Measurements from ENCODE around the gene COCH.
"Not testable (repeated sequence)": the region's sequence is repeated elsewhere in the genome, so short reads cannot be mapped to it uniquely, and the experiment has no call there.

The COCH gene

DNA sequence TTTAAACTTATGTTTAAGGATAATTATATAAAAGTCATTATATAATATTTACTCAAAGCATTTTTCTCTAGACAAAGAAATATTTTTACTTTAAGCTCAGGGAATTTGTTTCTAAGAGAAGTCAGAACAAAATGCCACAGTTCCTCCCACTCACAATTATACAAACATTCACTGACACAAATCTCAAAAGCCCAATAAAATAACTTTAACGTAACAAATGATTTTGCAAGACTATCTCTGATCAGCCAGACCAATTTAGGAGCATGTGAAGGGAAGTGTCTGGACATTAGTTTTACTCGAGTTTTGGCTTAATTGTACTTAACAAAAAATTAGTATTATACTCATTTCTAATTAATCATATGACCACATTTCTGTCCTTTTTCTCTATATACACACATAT lies 41.2 kb downstream of the COCH start:
- peaks cover 4% of the 10 kb centered on the region for H3K36me3 ChIP-seq (ENCODE audit: control insufficient read depth, insufficient read depth, low read length)
- no peak for DNase-seq (ENCODE audit: extremely low read depth, insufficient read length)
- H3K4me3 ChIP-seq (replicated peaks; ENCODE audit: low read depth, low read length) = no peak overlapping the region
- H3K27me3 ChIP-seq (replicated peaks; ENCODE audit: control insufficient read depth, insufficient read depth, low read length) = no peaks in the 10 kb centered on the region
- TF ChIP-seq CTCF (IDR thresholded peaks at IDR 0.05; ENCODE audit: insufficient read depth, low read length, poor library complexity, severe bottlenecking) = no peak

GRCh38 chr14:30921305-30921704 lies 46.9 kb downstream of the COCH start:
- DNase-seq (ENCODE audit: extremely low read depth, insufficient read length) = no peak
- no peak for TF ChIP-seq CTCF (IDR thresholded peaks at IDR 0.05; ENCODE audit: insufficient read depth, low read length, poor library complexity, severe bottlenecking)
- no peak overlapping the region for H3K4me3 ChIP-seq (replicated peaks; ENCODE audit: low read depth, low read length)

DNA sequence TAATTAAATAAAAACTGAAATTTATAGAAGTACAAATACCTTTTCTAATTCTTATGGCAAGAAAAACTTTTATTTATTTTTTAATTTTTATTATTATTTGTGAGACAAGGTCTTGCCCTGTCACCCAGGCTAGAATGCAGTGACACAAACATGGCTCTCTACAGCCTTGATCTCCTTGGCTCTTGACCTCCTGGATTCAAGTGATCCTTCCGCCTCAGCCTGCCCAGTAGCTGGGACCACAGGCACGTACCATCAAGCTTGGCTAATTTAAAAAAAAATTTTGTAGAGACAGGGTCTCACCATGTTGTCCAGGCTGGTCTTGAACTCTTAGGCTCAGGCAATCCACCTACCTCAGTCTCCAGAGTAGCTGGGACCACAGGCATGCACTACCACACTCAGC lies 47.4 kb downstream of the COCH start:
- DNase-seq (ENCODE audit: extremely low read depth, insufficient read length) = no peak
- no peaks in the 10 kb centered on the region; the same call in 1 of the 2 replicates for H3K36me3 ChIP-seq (ENCODE audit: control insufficient read depth, insufficient read depth, low read length)
- no peak for TF ChIP-seq CTCF (IDR thresholded peaks at IDR 0.05; ENCODE audit: insufficient read depth, low read length, poor library complexity, severe bottlenecking)
- H3K27me3 ChIP-seq (replicated peaks; ENCODE audit: control insufficient read depth, insufficient read depth, low read length) = no peaks in the 10 kb centered on the region
- H3K4me3 ChIP-seq (replicated peaks; ENCODE audit: low read depth, low read length) = no peak overlapping the region

More at GRCh38 chr14:30921305-30921704, 46.9 kb downstream of the COCH start:
- H3K36me3 ChIP-seq (ENCODE audit: control insufficient read depth, insufficient read depth, low read length) = no peaks in the 10 kb centered on the region; the same call in 1 of the 2 replicates
- no peaks in the 10 kb centered on the region for H3K27me3 ChIP-seq (replicated peaks; ENCODE audit: control insufficient read depth, insufficient read depth, low read length)

DNA sequence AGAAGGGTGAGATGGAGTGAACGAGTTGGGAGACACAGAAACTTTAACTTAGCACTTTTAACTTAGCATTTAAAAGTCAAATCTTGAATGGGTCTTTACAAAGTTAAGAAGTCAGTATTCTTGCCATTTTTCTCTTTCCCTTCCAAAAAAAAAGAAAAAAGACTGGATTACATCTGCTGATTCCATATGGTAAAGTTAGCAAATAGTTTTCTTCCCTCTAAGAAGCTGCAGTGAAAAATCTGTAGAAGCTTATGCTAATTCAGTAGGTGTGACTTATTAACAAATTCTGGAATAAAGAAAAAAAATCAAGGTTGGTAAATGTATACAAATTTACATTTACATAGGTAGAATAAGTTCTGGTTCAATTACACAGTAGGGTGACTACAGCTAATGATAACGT lies 50.9 kb downstream of the COCH start:
- Histone ChIP-seq H3K27me3 (replicated peaks; ENCODE audit: control insufficient read depth, insufficient read depth, low read length) (no peaks in the 10 kb centered on the region), H3K36me3 (ENCODE audit: control insufficient read depth, insufficient read depth, low read length) (no peaks in the 10 kb centered on the region; the same call in 1 of the 2 replicates), H3K4me3 (replicated peaks; ENCODE audit: low read depth, low read length) (no peak overlapping the region)
- no peak for TF ChIP-seq CTCF (IDR thresholded peaks at IDR 0.05; ENCODE audit: insufficient read depth, low read length, poor library complexity, severe bottlenecking)
- DNase-seq (ENCODE audit: extremely low read depth, insufficient read length) = no peak

- Histone ChIP-seq H3K27me3 (replicated peaks; ENCODE audit: control insufficient read depth, insufficient read depth, low read length) (no peaks in the 10 kb centered on the region), H3K4me3 (replicated peaks; ENCODE audit: low read depth, low read length) (no peak overlapping the region), H3K36me3 (ENCODE audit: control insufficient read depth, insufficient read depth, low read length) (no peaks in the 10 kb centered on the region)
- DNase-seq (ENCODE audit: extremely low read depth, insufficient read length) = no peak
- no peak for TF ChIP-seq CTCF (IDR thresholded peaks at IDR 0.05; ENCODE audit: insufficient read depth, low read length, poor library complexity, severe bottlenecking)
These were observed 54.1 kb downstream of the COCH start for GRCh38 chr14:30928462-30928861.

DNA sequence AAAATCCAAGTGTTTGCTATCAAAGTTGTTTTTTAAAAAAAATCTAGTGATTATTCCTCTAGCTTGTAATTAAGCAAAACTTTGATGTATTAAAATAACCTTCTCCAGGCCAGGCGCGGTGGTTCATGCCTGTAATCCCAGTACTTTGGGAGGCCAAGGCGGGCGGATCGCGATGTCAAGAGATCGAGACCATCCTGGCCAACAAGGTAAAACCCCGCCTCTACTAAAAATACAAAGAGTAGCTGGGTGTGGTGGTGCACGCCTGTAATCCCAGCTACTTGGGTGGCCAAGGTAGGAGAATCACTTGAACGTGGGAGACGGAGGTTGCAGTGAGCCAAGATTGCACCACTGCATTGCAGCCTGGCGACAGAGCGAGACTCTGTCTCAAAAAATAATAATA lies 59.6 kb downstream of the COCH start:
- DNase-seq (ENCODE audit: extremely low read depth, insufficient read length); H3K4me3 ChIP-seq (replicated peaks; ENCODE audit: low read depth, low read length); H3K27me3 ChIP-seq (replicated peaks; ENCODE audit: control insufficient read depth, insufficient read depth, low read length); H3K36me3 ChIP-seq (ENCODE audit: control insufficient read depth, insufficient read depth, low read length): not testable (repeated sequence)
